NB4 (cell line): Measurements from ENCODE around the gene DCP1B.

ENCODE experiments used
- DNase-seq: peaks from one replicate; pipeline ENCODE4 v3.0.0; 2010; ENCODE audit warnings: low read depth
- H3K4me3 ChIP-seq: one replicate; pipeline ENCODE4 v1.5.1; 2011; ENCODE audit warnings: mild to moderate bottlenecking, low read depth, low read length, moderate library complexity
- CTCF ChIP-seq: IDR thresholded peaks from one replicate; pipeline ENCODE4 v1.5.1; 2012; ENCODE audit warnings: low read depth, low read length
- MAX ChIP-seq: IDR thresholded peaks from 2 replicates; pipeline ENCODE4 v1.6.1; 2011; ENCODE audit warnings: low read depth, low read length
- MYC ChIP-seq: IDR thresholded peaks from 2 replicates; pipeline ENCODE4 v1.6.1; 2011; ENCODE audit warnings: low read depth, low read length
- POLR2A ChIP-seq: IDR thresholded peaks from 2 replicates; pipeline ENCODE4 v1.6.1; 2011; ENCODE audit warnings: mild to moderate bottlenecking; ENCODE audit not compliant: insufficient read length; ENCODE audit errors: extremely low read depth

The DCP1B gene

GRCh38 chr12:1993341-1993740 lies 10.9 kb downstream of the DCP1B start:
- no peak overlapping the region for H3K4me3 ChIP-seq
- no peak for TF ChIP-seq CTCF
- TF ChIP-seq POLR2A, result no peak
- TF ChIP-seq MYC, result no peak
- no peak for TF ChIP-seq MAX
- DNase-seq, result peak; percentile 57

- no peak overlapping the region for H3K4me3 ChIP-seq
- TF ChIP-seq MAX, result no peak
- TF ChIP-seq MYC, result no peak
- TF ChIP-seq CTCF, result no peak
- no peak for TF ChIP-seq POLR2A
- DNase-seq, result no peak
Measured at GRCh38 chr12:1992732-1993131, 11.5 kb downstream of the DCP1B start.

- no peak for DNase-seq
- no peak overlapping the region for H3K4me3 ChIP-seq
- no peak for TF ChIP-seq MYC
- no peak for TF ChIP-seq CTCF
- TF ChIP-seq MAX, result no peak
- no peak for TF ChIP-seq POLR2A
Measured at GRCh38 chr12:1989111-1989510, 15.1 kb downstream of the DCP1B start.

- no peak for TF ChIP-seq MYC
- TF ChIP-seq POLR2A, result no peak
- no peak for TF ChIP-seq MAX
- TF ChIP-seq CTCF, result no peak
- no peak for DNase-seq
- no peak overlapping the region for H3K4me3 ChIP-seq
Measured at GRCh38 chr12:1984759-1985158, 19.5 kb downstream of the DCP1B start.

- H3K4me3 ChIP-seq, result no peak overlapping the region
- DNase-seq, result no peak
- TF ChIP-seq POLR2A (no peak), CTCF (no peak), MAX (no peak), MYC (no peak)
Measured at GRCh38 chr12:1980282-1980681, 24.0 kb downstream of the DCP1B start.
